Activated CD4-positive, alpha-beta memory T cell treated with anti-CD3 and anti-CD28 coated beads, Interleukin-2, amount 10 ng/mL, durations not matched to agents 7 days and 5 days (primary cell): ENCODE measurements around the gene MCC. TPM values are rescaled to one million over a fixed set of nuclear protein-coding genes. Genes with fewer than 3 reads are reported as not detected.

Experiments used
- CTCF ChIA-PET: fragments of 350-600 bp; sonication (Branson Sonifier 250); formaldehyde crosslinking; loops from one replicate; lab custom pipeline; 2021; ENCODE audit warnings: antibody characterized with exemption, inconsistent platforms; lab: Charles Lee
- POLR2A ChIA-PET: fragments of 350-600 bp; sonication (Branson Sonifier 250); formaldehyde crosslinking; loops from one replicate; lab custom pipeline; 2021; ENCODE audit warnings: antibody characterized with exemption; lab: Charles Lee
- DNase-seq: peaks from one replicate; pipeline ENCODE4 v3.0.0-alpha.2; 2020
- H3K27ac Mint-ChIP-seq: one replicate; pipeline ENCODE4 v1.8.0; 2021; ENCODE audit warnings: mild to moderate bottlenecking, mixed read lengths
- H3K27me3 Mint-ChIP-seq: one replicate; pipeline ENCODE4 v1.8.0; 2021; ENCODE audit warnings: mixed read lengths
- H3K36me3 Mint-ChIP-seq: one replicate; pipeline ENCODE4 v1.8.0; 2021; ENCODE audit warnings: low read depth, mixed read lengths
- H3K4me1 Mint-ChIP-seq: one replicate; pipeline ENCODE4 v1.8.0; 2021; ENCODE audit warnings: mixed read lengths
- H3K4me3 Mint-ChIP-seq: one replicate; pipeline ENCODE4 v1.8.0; 2021; ENCODE audit warnings: mild to moderate bottlenecking, mixed read lengths
- H3K9me3 Mint-ChIP-seq: one replicate; pipeline ENCODE4 v1.8.0; 2021; ENCODE audit warnings: mixed read lengths
- total RNA-seq, 2 experiments: library from RNA; stranded (reverse); gene quantifications; one replicate each; pipeline ENCODE4 v1.2.3, GENCODE V29; 2021

Gene MCC
- total RNA-seq, 2 experiments from 2014 or later = 8.6 to 10.4 TPM

- no peak overlapping the region for H3K4me3 Mint-ChIP-seq
- H3K9me3 Mint-ChIP-seq = no peaks in the 10 kb centered on the region
- no peak for DNase-seq
- H3K4me1 Mint-ChIP-seq = peaks cover 3% of the 10 kb centered on the region
- POLR2A ChIA-PET = no interaction called here
- no peaks in the 10 kb centered on the region for H3K27me3 Mint-ChIP-seq
- H3K27ac Mint-ChIP-seq = no peak overlapping the region
- CTCF ChIA-PET = no interaction called here
- no peaks in the 10 kb centered on the region for H3K36me3 Mint-ChIP-seq
Measured at GRCh38 chr5:113167985-113168384, 320.3 kb downstream of the MCC start.

- H3K4me3 Mint-ChIP-seq = no peak overlapping the region
- H3K4me1 Mint-ChIP-seq = peaks cover 6% of the 10 kb centered on the region
- ChIA-PET CTCF (no interaction called here), POLR2A (no interaction called here)
- no peak overlapping the region for H3K27ac Mint-ChIP-seq
- no peaks in the 10 kb centered on the region for H3K27me3 Mint-ChIP-seq
- H3K36me3 Mint-ChIP-seq = no peaks in the 10 kb centered on the region
- DNase-seq = no peak
- no peaks in the 10 kb centered on the region for H3K9me3 Mint-ChIP-seq
Measured at GRCh38 chr5:113166852-113167366, 321.3 kb downstream of the MCC start.

- ChIA-PET POLR2A (no interaction called here), CTCF (interaction anchor here (0.7 kb wide), 1 partner anchor 128 kb away, joined by 3 read pairs; no protein-coding TSS in a partner anchor)
- Mint-ChIP-seq H3K27ac (no peak overlapping the region), H3K4me1 (peaks cover 6% of the 10 kb centered on the region), H3K9me3 (no peaks in the 10 kb centered on the region), H3K36me3 (no peaks in the 10 kb centered on the region), H3K4me3 (no peak overlapping the region), H3K27me3 (no peaks in the 10 kb centered on the region)
- no peak for DNase-seq
Measured at GRCh38 chr5:113166261-113166660, 322.0 kb downstream of the MCC start.

GRCh38 chr5:113164021-113164420 lies 324.2 kb downstream of the MCC start:
- Mint-ChIP-seq H3K4me3 (no peak overlapping the region), H3K9me3 (no peaks in the 10 kb centered on the region), H3K27me3 (no peaks in the 10 kb centered on the region), H3K36me3 (no peaks in the 10 kb centered on the region), H3K27ac (no peak overlapping the region), H3K4me1 (peaks cover 6% of the 10 kb centered on the region)
- ChIA-PET POLR2A (no interaction called here), CTCF (no interaction called here)
- no peak for DNase-seq

GRCh38 chr5:113163328-113163727 lies 324.9 kb downstream of the MCC start:
- Mint-ChIP-seq H3K27me3 (no peaks in the 10 kb centered on the region), H3K4me3 (no peak overlapping the region), H3K27ac (no peak overlapping the region), H3K9me3 (no peaks in the 10 kb centered on the region), H3K4me1 (peaks cover 6% of the 10 kb centered on the region), H3K36me3 (no peaks in the 10 kb centered on the region)
- CTCF ChIA-PET = no interaction called here
- DNase-seq = no peak
- POLR2A ChIA-PET = no interaction called here

- Mint-ChIP-seq H3K9me3 (no peaks in the 10 kb centered on the region), H3K27ac (no peak overlapping the region), H3K4me1 (peaks cover 6% of the 10 kb centered on the region), H3K36me3 (no peaks in the 10 kb centered on the region), H3K27me3 (no peaks in the 10 kb centered on the region), H3K4me3 (no peak overlapping the region)
- ChIA-PET CTCF (no interaction called here), POLR2A (no interaction called here)
- DNase-seq = no peak
Measured at GRCh38 chr5:113162770-113163169, 325.5 kb downstream of the MCC start.

GRCh38 chr5:113162208-113162607 lies 326.0 kb downstream of the MCC start:
- DNase-seq = no peak
- H3K36me3 Mint-ChIP-seq = no peaks in the 10 kb centered on the region
- no peak overlapping the region for H3K27ac Mint-ChIP-seq
- peaks cover 6% of the 10 kb centered on the region for H3K4me1 Mint-ChIP-seq
- POLR2A ChIA-PET = no interaction called here
- no peaks in the 10 kb centered on the region for H3K27me3 Mint-ChIP-seq
- H3K9me3 Mint-ChIP-seq = no peaks in the 10 kb centered on the region
- H3K4me3 Mint-ChIP-seq = no peak overlapping the region
- CTCF ChIA-PET = no interaction called here

- DNase-seq = no peak
- H3K9me3 Mint-ChIP-seq = no peaks in the 10 kb centered on the region
- no peaks in the 10 kb centered on the region for H3K36me3 Mint-ChIP-seq
- CTCF ChIA-PET = no interaction called here
- no peak overlapping the region for H3K27ac Mint-ChIP-seq
- no peak overlapping the region for H3K4me3 Mint-ChIP-seq
- H3K27me3 Mint-ChIP-seq = no peaks in the 10 kb centered on the region
- POLR2A ChIA-PET = no interaction called here
- H3K4me1 Mint-ChIP-seq = peaks cover 6% of the 10 kb centered on the region
Measured at GRCh38 chr5:113161806-113162205, 326.4 kb downstream of the MCC start.

GRCh38 chr5:113157886-113158285 lies 330.4 kb downstream of the MCC start:
- no peak overlapping the region for H3K4me3 Mint-ChIP-seq
- peaks cover 3% of the 10 kb centered on the region for H3K4me1 Mint-ChIP-seq
- H3K36me3 Mint-ChIP-seq = no peaks in the 10 kb centered on the region
- H3K9me3 Mint-ChIP-seq = no peaks in the 10 kb centered on the region
- ChIA-PET POLR2A (no interaction called here), CTCF (no interaction called here)
- no peaks in the 10 kb centered on the region for H3K27me3 Mint-ChIP-seq
- no peak overlapping the region for H3K27ac Mint-ChIP-seq
- no peak for DNase-seq

GRCh38 chr5:113156271-113156877 lies 331.9 kb downstream of the MCC start:
- Mint-ChIP-seq H3K9me3 (no peaks in the 10 kb centered on the region), H3K27me3 (no peaks in the 10 kb centered on the region), H3K27ac (no peak overlapping the region), H3K4me1 (no peaks in the 10 kb centered on the region), H3K36me3 (no peaks in the 10 kb centered on the region), H3K4me3 (no peak overlapping the region)
- CTCF ChIA-PET = no interaction called here
- POLR2A ChIA-PET = no interaction called here
- no peak for DNase-seq

- no peaks in the 10 kb centered on the region for H3K27me3 Mint-ChIP-seq
- POLR2A ChIA-PET = no interaction called here
- H3K9me3 Mint-ChIP-seq = no peaks in the 10 kb centered on the region
- no peak overlapping the region for H3K27ac Mint-ChIP-seq
- H3K36me3 Mint-ChIP-seq = no peaks in the 10 kb centered on the region
- H3K4me1 Mint-ChIP-seq = no peaks in the 10 kb centered on the region
- CTCF ChIA-PET = no interaction called here
- H3K4me3 Mint-ChIP-seq = no peak overlapping the region
- DNase-seq = no peak
Measured at GRCh38 chr5:113153512-113154097, 334.6 kb downstream of the MCC start.

GRCh38 chr5:113152380-113152740 lies 335.9 kb downstream of the MCC start:
- H3K27me3 Mint-ChIP-seq = no peaks in the 10 kb centered on the region
- DNase-seq = no peak
- H3K9me3 Mint-ChIP-seq = no peaks in the 10 kb centered on the region
- H3K4me3 Mint-ChIP-seq = no peak overlapping the region
- ChIA-PET CTCF (no interaction called here), POLR2A (no interaction called here)
- no peaks in the 10 kb centered on the region for H3K36me3 Mint-ChIP-seq
- H3K4me1 Mint-ChIP-seq = no peaks in the 10 kb centered on the region
- H3K27ac Mint-ChIP-seq = no peak overlapping the region

GRCh38 chr5:113151641-113152379 lies 336.4 kb downstream of the MCC start:
- no peaks in the 10 kb centered on the region for H3K9me3 Mint-ChIP-seq
- POLR2A ChIA-PET = no interaction called here
- H3K36me3 Mint-ChIP-seq = no peaks in the 10 kb centered on the region
- H3K27ac Mint-ChIP-seq = no peak overlapping the region
- no peak overlapping the region for H3K4me3 Mint-ChIP-seq
- H3K27me3 Mint-ChIP-seq = no peaks in the 10 kb centered on the region
- no peaks in the 10 kb centered on the region for H3K4me1 Mint-ChIP-seq
- CTCF ChIA-PET = no interaction called here
- DNase-seq = no peak
